Measurements from ENCODE around the gene HMOX1.

- TF ChIP-seq CTCF (CRISPR knock-in tag; IDR thresholded peaks at IDR 0.05), result no peak
- TF ChIP-seq SIN3A (IDR thresholded peaks at IDR 0.05; ENCODE audit: borderline replicate concordance, low read depth, low read length), result no peak
- no peak for TF ChIP-seq ZNF10 (CRISPR knock-in tag; IDR thresholded peaks at IDR 0.05; ENCODE audit: borderline replicate concordance, low read depth)
- TF ChIP-seq ZZZ3 (CRISPR knock-in tag; IDR thresholded peaks at IDR 0.05; ENCODE audit: borderline replicate concordance), result no peak
- TF ChIP-seq, protein P1, sequence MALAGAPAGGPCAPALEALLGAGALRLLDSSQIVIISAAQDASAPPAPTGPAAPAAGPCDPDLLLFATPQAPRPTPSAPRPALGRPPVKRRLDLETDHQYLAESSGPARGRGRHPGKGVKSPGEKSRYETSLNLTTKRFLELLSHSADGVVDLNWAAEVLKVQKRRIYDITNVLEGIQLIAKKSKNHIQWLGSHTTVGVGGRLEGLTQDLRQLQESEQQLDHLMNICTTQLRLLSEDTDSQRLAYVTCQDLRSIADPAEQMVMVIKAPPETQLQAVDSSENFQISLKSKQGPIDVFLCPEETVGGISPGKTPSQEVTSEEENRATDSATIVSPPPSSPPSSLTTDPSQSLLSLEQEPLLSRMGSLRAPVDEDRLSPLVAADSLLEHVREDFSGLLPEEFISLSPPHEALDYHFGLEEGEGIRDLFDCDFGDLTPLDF (CRISPR knock-in tag; IDR thresholded peaks at IDR 0.05), result no peak
- TF ChIP-seq SAP130 (CRISPR knock-in tag; IDR thresholded peaks at IDR 0.05; ENCODE audit: low read depth), result no peak
- TF ChIP-seq POLR2AphosphoS5 (IDR thresholded peaks at IDR 0.05; ENCODE audit: low read depth, low read length), result no peak
- TF ChIP-seq RFX5 (IDR thresholded peaks at IDR 0.05; ENCODE audit: low read depth, low read length), result no peak
- TF ChIP-seq HOXA3 (CRISPR knock-in tag; IDR thresholded peaks at IDR 0.05), result no peak
- no peak for TF ChIP-seq SRSF1 (optimal IDR thresholded peaks at IDR 0.05; ENCODE audit: low read depth, low read length)
- no peak for TF ChIP-seq SALL2 (CRISPR knock-in tag; IDR thresholded peaks at IDR 0.05)
- TF ChIP-seq JUND (CRISPR knock-in tag; IDR thresholded peaks at IDR 0.05), result no peak
- no peak for TF ChIP-seq ZNF484 (CRISPR knock-in tag; IDR thresholded peaks at IDR 0.05; ENCODE audit: borderline replicate concordance, low read depth)
These were observed 58.4 kb downstream of the HMOX1 start for GRCh38 chr22:35439365-35439717.
